ENCODE data around the gene MBL2. TPM values are rescaled to one million over a fixed set of nuclear protein-coding genes. Genes with fewer than 3 reads are reported as not detected.
A peak's percentile ranks its signal among the peaks of the same experiment; 100 is the strongest.

The MBL2 gene
- total RNA-seq, 2 donors from 2014 or later: 0.17 TPM; not detected in 1

DNA sequence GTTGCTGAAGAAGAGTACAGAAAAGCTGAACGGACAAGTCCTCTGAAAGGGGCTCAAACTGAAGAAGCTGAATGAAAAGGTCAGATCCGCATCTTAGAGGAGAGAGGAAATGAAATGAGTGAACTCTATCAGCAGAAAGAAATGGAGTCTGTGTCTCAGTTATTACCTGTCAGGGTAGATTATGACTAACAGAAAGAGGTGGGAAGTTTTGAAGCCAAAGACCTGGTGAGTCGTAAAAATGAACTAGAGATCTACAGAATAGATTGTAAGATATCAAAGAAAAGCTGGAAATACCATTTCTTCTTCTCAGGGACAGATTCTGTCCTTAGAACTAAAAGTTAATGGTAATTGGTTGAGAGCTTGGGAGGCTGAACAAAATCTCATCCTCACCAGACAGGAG lies 11.1 kb upstream of the MBL2 start:
- no peak overlapping the region for H3K4me3 ChIP-seq
- no peak overlapping the region for H3K9ac ChIP-seq (ENCODE audit: low read depth in 2 of 2, low read length in 2 of 2)
- DNase-seq: no peak
- no peak overlapping the region for H3K27ac ChIP-seq
- intact Hi-C loops (cut with DNase I): no loop called here
- no peak for TF ChIP-seq CTCF (IDR thresholded peaks at IDR 0.05)
- no peaks in the 10 kb centered on the region for H3K4me1 ChIP-seq
- H3K27me3 ChIP-seq: no peaks in the 10 kb centered on the region
- no peaks in the 10 kb centered on the region for H3K9me3 ChIP-seq
- H3K36me3 ChIP-seq: no peaks in the 10 kb centered on the region

- intact Hi-C loops (cut with DNase I): no loop called here
- no peak overlapping the region for H3K9ac ChIP-seq (ENCODE audit: low read depth in 2 of 2, low read length in 2 of 2)
- TF ChIP-seq CTCF (IDR thresholded peaks at IDR 0.05): no peak
Observed at GRCh38 chr10:52782554-52782953, 10.0 kb upstream of the MBL2 start.

GRCh38 chr10:52780391-52781155 lies 8.0 kb upstream of the MBL2 start:
- Histone ChIP-seq H3K36me3 (no peaks in the 10 kb centered on the region), H3K9ac (ENCODE audit: low read depth in 2 of 2, low read length in 2 of 2) (no peak overlapping the region), H3K27ac (no peak overlapping the region), H3K4me1 (no peaks in the 10 kb centered on the region), H3K27me3 (no peaks in the 10 kb centered on the region), H3K4me3 (no peak overlapping the region), H3K9me3 (no peaks in the 10 kb centered on the region)
- TF ChIP-seq CTCF (IDR thresholded peaks at IDR 0.05): no peak
- no peak for DNase-seq
- intact Hi-C loops (cut with DNase I): no loop called here

More at GRCh38 chr10:52782554-52782953, 10.0 kb upstream of the MBL2 start:
- Histone ChIP-seq H3K9me3 (no peaks in the 10 kb centered on the region), H3K27ac (no peak overlapping the region), H3K36me3 (no peaks in the 10 kb centered on the region), H3K4me3 (no peak overlapping the region), H3K27me3 (no peaks in the 10 kb centered on the region), H3K4me1 (no peaks in the 10 kb centered on the region)
- no peak for DNase-seq

- no peak overlapping the region for H3K9ac ChIP-seq (ENCODE audit: low read depth in 2 of 2, low read length in 2 of 2)
- no peaks in the 10 kb centered on the region for H3K27me3 ChIP-seq
- DNase-seq: peak; percentile 71
- no peak overlapping the region for H3K4me3 ChIP-seq
- H3K36me3 ChIP-seq: no peaks in the 10 kb centered on the region
- no peaks in the 10 kb centered on the region for H3K9me3 ChIP-seq
- H3K27ac ChIP-seq: no peak overlapping the region
- no peaks in the 10 kb centered on the region for H3K4me1 ChIP-seq
- peak; percentile 82 for TF ChIP-seq CTCF (IDR thresholded peaks at IDR 0.05)
- intact Hi-C loops (cut with DNase I): loop anchor here (5.0 kb wide), 1 partner anchor 37 kb away; no protein-coding TSS in a partner anchor
Observed at GRCh38 chr10:52779541-52780390, 7.2 kb upstream of the MBL2 start.

GRCh38 chr10:52778511-52779392 lies 6.2 kb upstream of the MBL2 start:
- H3K9ac ChIP-seq (ENCODE audit: low read depth in 2 of 2, low read length in 2 of 2): no peak overlapping the region
- DNase-seq: no peak
- H3K27me3 ChIP-seq: no peaks in the 10 kb centered on the region
- TF ChIP-seq CTCF (IDR thresholded peaks at IDR 0.05): no peak
- H3K36me3 ChIP-seq: no peaks in the 10 kb centered on the region
- intact Hi-C loops (cut with DNase I): loop anchor here (5.0 kb wide), 1 partner anchor 36 kb away; no protein-coding TSS in a partner anchor
- H3K27ac ChIP-seq: no peak overlapping the region
- no peak overlapping the region for H3K4me3 ChIP-seq
- H3K4me1 ChIP-seq: no peaks in the 10 kb centered on the region
- no peaks in the 10 kb centered on the region for H3K9me3 ChIP-seq

Measured in colonic mucosa (tissue), 4 donors.